ENCODE measurements around the gene ANKRD2. TPM values are rescaled to one million over a fixed set of nuclear protein-coding genes. Genes with fewer than 3 reads are reported as not detected.
A peak's percentile ranks its signal among the peaks of the same experiment; 100 is the strongest.
"Not testable (repeated sequence)": the region's sequence is repeated elsewhere in the genome, so short reads cannot be mapped to it uniquely, and the experiment has no call there.

The ANKRD2 gene
- polyA plus RNA-seq (2013) = not detected

DNA sequence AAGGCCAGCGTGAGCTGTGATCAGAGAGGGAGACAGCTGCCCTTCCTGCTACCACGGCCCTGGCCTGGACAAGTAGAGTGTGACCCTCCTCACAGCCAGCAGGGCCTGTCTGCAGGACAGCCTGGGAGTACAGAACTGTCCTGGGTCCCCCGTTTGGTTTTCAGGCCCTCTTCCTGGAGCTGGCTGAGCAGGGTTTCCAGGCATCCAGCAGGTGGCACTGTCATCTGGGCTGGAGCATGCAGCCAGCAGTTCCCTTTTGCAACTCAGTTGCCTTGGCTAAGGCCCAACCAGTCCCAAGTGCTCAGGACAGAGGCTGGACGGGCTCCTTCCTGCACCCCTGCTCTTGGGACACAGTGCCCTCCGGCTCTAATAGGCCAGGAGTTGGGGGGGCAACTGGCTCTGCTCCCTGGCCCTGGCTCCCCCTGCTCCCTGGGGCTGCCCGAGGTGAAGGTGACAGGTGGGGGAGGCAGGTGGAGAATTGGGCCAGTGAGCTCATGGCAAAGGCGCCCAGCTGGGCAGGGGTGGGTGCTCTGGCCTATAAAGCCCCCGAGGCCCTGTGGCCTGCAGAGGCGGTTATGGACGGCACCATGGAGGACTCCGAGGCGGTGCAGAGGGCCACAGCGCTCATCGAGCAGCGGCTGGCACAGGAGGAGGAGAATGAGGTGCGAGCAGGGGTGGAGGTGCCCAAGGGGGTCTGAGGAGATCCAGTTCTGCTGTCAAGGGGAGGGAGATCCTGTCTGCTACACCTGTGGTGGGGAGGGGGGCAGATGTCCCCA is at the start of gene ANKRD2:
Gene ANKRD2 (plus strand): TSS at position 566 of the 776 bp plus-strand sequence. CDS start 10 bp downstream, at position 576.
- DNase-seq = peak; percentile 67 to 85 (median 80)
- POLR2A ChIA-PET = interaction anchor here (0.5 kb wide), 1 partner anchor 21 kb away, joined by 3 read pairs; no protein-coding TSS in a partner anchor
- H3K9me3 ChIP-seq (ENCODE audit: control extremely low read depth in 1 of 5, control insufficient read depth in 4 of 5, insufficient read depth in 2 of 5, low read depth in 1 of 5, low read length in 4 of 5) = no peaks in the 10 kb centered on the region

GRCh38 chr10:97522937-97523336 is 49.6 kb upstream of the ANKRD2 start:
- no peak overlapping the region for H3K4me3 ChIP-seq (ENCODE audit: control insufficient read depth in 1 of 7, extremely low read depth in 1 of 7, insufficient read depth in 4 of 7, low read depth in 2 of 7, low read length in 6 of 7)
- WGBS (ENCODE audit: insufficient coverage) = 96% methylated on average over 8 of the region's 8 CpGs
- no peak for DNase-seq
- CTCF ChIA-PET = interaction anchor here (0.7 to 2.9 kb wide), 3 partner anchors 9 to 13 kb away, joined by 3 to 8 read pairs (median 3); no protein-coding TSS in a partner anchor
- POLR2A ChIA-PET = no interaction called here
- peaks cover 0 to 5% (median 3%) of the 10 kb centered on the region in 4 experiments for H3K4me1 ChIP-seq (ENCODE audit: control extremely low read depth in 1 of 4, control insufficient read depth in 4 of 4, insufficient read depth in 4 of 4, low read length in 3 of 4)
- H3K9me3 ChIP-seq (ENCODE audit: control extremely low read depth in 1 of 5, control insufficient read depth in 4 of 5, insufficient read depth in 2 of 5, low read depth in 1 of 5, low read length in 4 of 5) = no peaks in the 10 kb centered on the region
- H3K36me3 ChIP-seq (ENCODE audit: control insufficient read depth in 4 of 4, insufficient read depth in 4 of 4, low read length in 3 of 4) = no peaks in the 10 kb centered on the region
- H3K27me3 ChIP-seq (replicated peaks in 2 of 5; ENCODE audit: control insufficient read depth in 4 of 5, insufficient read depth in 5 of 5, low read length in 4 of 5) = no peaks in the 10 kb centered on the region
- H3K27ac ChIP-seq (ENCODE audit: insufficient read depth in 1 of 2, low read depth in 1 of 2, low read length in 2 of 2, poor library complexity in 1 of 2, severe bottlenecking in 2 of 2) = no peak overlapping the region

More for the DNA sequence above, at the start of gene ANKRD2:
- WGBS (ENCODE audit: insufficient coverage) = 48% methylated on average over 7 of the region's 16 CpGs
- H3K27me3 ChIP-seq (replicated peaks in 2 of 5; ENCODE audit: control insufficient read depth in 4 of 5, insufficient read depth in 5 of 5, low read length in 4 of 5) = peaks cover 0 to under 1% (median 0%) of the 10 kb centered on the region in 5 experiments
- H3K27ac ChIP-seq (ENCODE audit: insufficient read depth in 1 of 2, low read depth in 1 of 2, low read length in 2 of 2, poor library complexity in 1 of 2, severe bottlenecking in 2 of 2) = no peak within 1 kb of the TSS
- CTCF ChIA-PET = interaction anchor here (0.9 to 3.4 kb wide), 20 partner anchors 9 to 161 kb away, joined by 3 to 20 read pairs (median 4); partner anchors contain the start of genes C10orf62 and HOGA1
- H3K4me1 ChIP-seq (ENCODE audit: control extremely low read depth in 1 of 4, control insufficient read depth in 4 of 4, insufficient read depth in 4 of 4, low read length in 3 of 4) = peaks cover 0 to 1% (median 0%) of the 10 kb centered on the region in 4 experiments
- H3K4me3 ChIP-seq (ENCODE audit: control insufficient read depth in 1 of 7, extremely low read depth in 1 of 7, insufficient read depth in 4 of 7, low read depth in 2 of 7, low read length in 6 of 7) = no peak within 1 kb of the TSS
- peaks cover 0 to 8% (median 0%) of the 10 kb centered on the region in 4 experiments for H3K36me3 ChIP-seq (ENCODE audit: control insufficient read depth in 4 of 4, insufficient read depth in 4 of 4, low read length in 3 of 4)

DNA sequence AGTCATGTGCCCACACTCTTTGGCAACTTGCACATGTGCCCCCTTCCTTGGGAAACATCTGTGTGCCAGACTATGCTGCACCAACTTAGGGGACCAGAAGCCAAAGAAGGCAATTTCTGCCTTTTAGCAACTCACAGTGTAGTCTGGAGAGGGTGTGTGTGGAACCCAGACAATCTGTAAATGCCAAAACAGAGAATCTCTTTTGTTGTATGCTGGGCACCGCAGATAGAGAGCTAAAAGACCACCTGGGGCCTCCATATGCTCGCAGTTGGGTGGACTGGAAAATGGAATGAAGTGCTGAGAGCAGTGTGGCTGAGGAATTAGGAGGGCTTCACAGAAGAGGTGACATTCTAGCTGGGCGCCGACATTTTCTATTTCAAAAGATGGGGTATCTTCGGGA is 47.5 kb upstream of the ANKRD2 start:
- no peak overlapping the region for H3K4me3 ChIP-seq (ENCODE audit: control insufficient read depth in 1 of 7, extremely low read depth in 1 of 7, insufficient read depth in 4 of 7, low read depth in 2 of 7, low read length in 6 of 7)
- no peaks in the 10 kb centered on the region for H3K36me3 ChIP-seq (ENCODE audit: control insufficient read depth in 4 of 4, insufficient read depth in 4 of 4, low read length in 3 of 4)
- ChIA-PET CTCF (no interaction called here), POLR2A (no interaction called here)
- WGBS (ENCODE audit: insufficient coverage) = 100% methylated on average over 5 of the region's 5 CpGs
- no peak for DNase-seq
- H3K27me3 ChIP-seq (replicated peaks in 2 of 5; ENCODE audit: control insufficient read depth in 4 of 5, insufficient read depth in 5 of 5, low read length in 4 of 5) = no peaks in the 10 kb centered on the region
- no peaks in the 10 kb centered on the region for H3K4me1 ChIP-seq (ENCODE audit: control extremely low read depth in 1 of 4, control insufficient read depth in 4 of 4, insufficient read depth in 4 of 4, low read length in 3 of 4)
- H3K27ac ChIP-seq (ENCODE audit: insufficient read depth in 1 of 2, low read depth in 1 of 2, low read length in 2 of 2, poor library complexity in 1 of 2, severe bottlenecking in 2 of 2) = no peak overlapping the region
- no peaks in the 10 kb centered on the region for H3K9me3 ChIP-seq (ENCODE audit: control extremely low read depth in 1 of 5, control insufficient read depth in 4 of 5, insufficient read depth in 2 of 5, low read depth in 1 of 5, low read length in 4 of 5)

DNA sequence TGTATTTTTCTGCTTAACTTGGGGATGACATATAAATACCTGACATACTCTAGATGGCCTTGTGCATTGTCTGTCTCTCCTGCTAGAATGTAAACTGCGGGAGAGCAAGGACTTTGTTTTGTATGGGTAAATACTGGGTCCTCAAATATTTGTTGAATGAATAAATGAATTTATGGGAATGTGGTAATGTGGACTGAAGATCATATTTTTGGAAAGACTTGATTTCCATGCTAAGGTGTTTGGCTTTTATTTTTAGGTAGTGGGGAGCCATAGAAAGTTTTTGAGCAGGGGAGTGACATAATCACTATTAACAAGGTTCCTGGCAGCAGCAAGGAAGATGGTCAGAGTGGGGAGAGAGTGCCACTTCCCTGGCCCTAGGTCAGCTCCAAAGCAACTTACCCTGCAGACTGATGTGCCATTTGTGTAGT is 46.9 kb upstream of the ANKRD2 start:
- DNase-seq = no peak
- H3K9me3 ChIP-seq (ENCODE audit: control extremely low read depth in 1 of 5, control insufficient read depth in 4 of 5, insufficient read depth in 2 of 5, low read depth in 1 of 5, low read length in 4 of 5) = no peaks in the 10 kb centered on the region
- POLR2A ChIA-PET = no interaction called here
- H3K4me1 ChIP-seq (ENCODE audit: control extremely low read depth in 1 of 4, control insufficient read depth in 4 of 4, insufficient read depth in 4 of 4, low read length in 3 of 4) = no peaks in the 10 kb centered on the region
- no peak overlapping the region for H3K4me3 ChIP-seq (ENCODE audit: control insufficient read depth in 1 of 7, extremely low read depth in 1 of 7, insufficient read depth in 4 of 7, low read depth in 2 of 7, low read length in 6 of 7)
- CTCF ChIA-PET = no interaction called here
- H3K36me3 ChIP-seq (ENCODE audit: control insufficient read depth in 4 of 4, insufficient read depth in 4 of 4, low read length in 3 of 4) = no peaks in the 10 kb centered on the region
- no peak overlapping the region for H3K27ac ChIP-seq (ENCODE audit: insufficient read depth in 1 of 2, low read depth in 1 of 2, low read length in 2 of 2, poor library complexity in 1 of 2, severe bottlenecking in 2 of 2)
- H3K27me3 ChIP-seq (replicated peaks in 2 of 5; ENCODE audit: control insufficient read depth in 4 of 5, insufficient read depth in 5 of 5, low read length in 4 of 5) = no peaks in the 10 kb centered on the region
- WGBS (ENCODE audit: insufficient coverage) = 100% methylated on average over 1 of the region's 1 CpG

DNA sequence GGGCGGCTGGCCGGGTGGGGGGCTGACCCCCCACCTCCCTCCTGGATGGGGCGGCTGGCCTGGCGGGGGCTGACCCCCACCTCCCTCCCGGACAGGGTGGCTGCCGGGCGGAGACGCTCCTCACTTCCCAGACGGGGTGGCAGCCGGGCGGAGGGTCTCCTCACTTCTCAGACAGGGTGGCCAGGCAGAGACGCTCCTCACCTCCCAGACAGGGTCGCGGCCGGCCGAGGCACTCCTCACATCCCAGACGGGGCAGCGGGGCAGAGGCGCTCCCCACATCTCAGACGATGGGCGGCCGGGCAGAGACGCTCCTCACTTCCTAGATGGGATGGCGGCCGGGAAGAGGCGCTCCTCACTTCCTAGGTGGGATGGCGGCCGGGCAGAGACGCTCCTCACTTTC is 43.7 kb upstream of the ANKRD2 start:
- H3K36me3 ChIP-seq (ENCODE audit: control insufficient read depth in 4 of 4, insufficient read depth in 4 of 4, low read length in 3 of 4); H3K9me3 ChIP-seq (ENCODE audit: control extremely low read depth in 1 of 5, control insufficient read depth in 4 of 5, insufficient read depth in 2 of 5, low read depth in 1 of 5, low read length in 4 of 5); CTCF ChIA-PET; DNase-seq; POLR2A ChIA-PET; H3K27me3 ChIP-seq (replicated peaks in 2 of 5; ENCODE audit: control insufficient read depth in 4 of 5, insufficient read depth in 5 of 5, low read length in 4 of 5); H3K4me1 ChIP-seq (ENCODE audit: control extremely low read depth in 1 of 4, control insufficient read depth in 4 of 4, insufficient read depth in 4 of 4, low read length in 3 of 4); H3K4me3 ChIP-seq (ENCODE audit: control insufficient read depth in 1 of 7, extremely low read depth in 1 of 7, insufficient read depth in 4 of 7, low read depth in 2 of 7, low read length in 6 of 7); H3K27ac ChIP-seq (ENCODE audit: insufficient read depth in 1 of 2, low read depth in 1 of 2, low read length in 2 of 2, poor library complexity in 1 of 2, severe bottlenecking in 2 of 2): not testable (repeated sequence)
- 98% methylated on average over 6 of the region's 29 CpGs for WGBS (ENCODE audit: insufficient coverage)

DNA sequence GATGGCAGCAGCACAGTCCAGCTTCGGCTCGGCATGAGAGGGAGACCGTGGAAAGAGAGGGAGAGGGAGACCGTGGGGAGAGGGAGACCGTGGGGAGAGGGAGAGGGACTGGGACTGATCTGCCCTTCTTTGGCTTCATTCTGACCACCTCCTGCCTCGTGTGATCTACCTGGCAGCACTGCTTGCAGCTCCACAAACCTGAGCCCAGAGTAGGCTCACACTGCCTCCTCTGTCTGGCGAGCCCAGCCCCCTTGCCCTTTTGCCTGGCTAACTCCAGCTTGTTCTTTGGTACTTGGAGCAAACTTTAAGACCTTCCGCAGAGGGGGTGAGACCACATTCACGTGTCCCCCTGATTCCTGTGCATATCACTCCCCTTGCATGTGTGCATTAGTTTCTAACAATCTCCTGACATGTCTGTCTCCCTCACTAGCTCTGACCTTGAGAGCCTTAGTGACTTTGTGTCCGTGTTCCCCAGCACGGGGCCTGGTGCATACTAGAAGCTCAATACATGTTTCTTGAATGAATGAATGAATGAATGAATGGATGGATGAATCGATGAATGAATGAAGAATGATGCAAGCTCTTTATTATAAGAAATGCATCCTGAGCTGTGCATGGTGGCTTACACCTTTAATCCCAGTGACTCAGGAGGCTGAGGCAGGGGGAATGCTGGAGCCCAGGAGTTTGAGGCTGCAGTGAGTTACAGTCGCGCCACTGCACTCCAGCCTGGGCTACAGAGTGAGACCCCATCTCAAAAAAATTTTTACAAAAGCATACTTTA is 42.7 kb upstream of the ANKRD2 start:
- ChIA-PET CTCF (interaction anchor here (1.1 to 1.6 kb wide), 3 partner anchors 9 to 30 kb away, joined by 3 read pairs; no protein-coding TSS in a partner anchor), POLR2A (interaction anchor here (0.6 kb wide), 1 partner anchor 133 kb away, joined by 3 read pairs; no protein-coding TSS in a partner anchor)
- DNase-seq = no peak
- Histone ChIP-seq H3K36me3 (ENCODE audit: control insufficient read depth in 4 of 4, insufficient read depth in 4 of 4, low read length in 3 of 4) (no peaks in the 10 kb centered on the region), H3K27ac (ENCODE audit: insufficient read depth in 1 of 2, low read depth in 1 of 2, low read length in 2 of 2, poor library complexity in 1 of 2, severe bottlenecking in 2 of 2) (no peak overlapping the region), H3K9me3 (ENCODE audit: control extremely low read depth in 1 of 5, control insufficient read depth in 4 of 5, insufficient read depth in 2 of 5, low read depth in 1 of 5, low read length in 4 of 5) (no peaks in the 10 kb centered on the region), H3K27me3 (replicated peaks in 2 of 5; ENCODE audit: control insufficient read depth in 4 of 5, insufficient read depth in 5 of 5, low read length in 4 of 5) (no peaks in the 10 kb centered on the region), H3K4me1 (ENCODE audit: control extremely low read depth in 1 of 4, control insufficient read depth in 4 of 4, insufficient read depth in 4 of 4, low read length in 3 of 4) (peaks cover 0 to 2% (median 0%) of the 10 kb centered on the region in 4 experiments), H3K4me3 (ENCODE audit: control insufficient read depth in 1 of 7, extremely low read depth in 1 of 7, insufficient read depth in 4 of 7, low read depth in 2 of 7, low read length in 6 of 7) (no peak overlapping the region)
- 99% methylated on average over 12 of the region's 14 CpGs for WGBS (ENCODE audit: insufficient coverage)

All from common myeloid progenitor, CD34-positive (primary cell).